GM19463 (cell line): ENCODE measurements around the gene ATG7.
"Not testable (repeated sequence)": the region's sequence is repeated elsewhere in the genome, so short reads cannot be mapped to it uniquely, and the experiment has no call there.

Source experiments
- ATAC-seq: cut with Tn5 transposase; IDR thresholded peaks from one replicate; pipeline ENCODE4 v1.9.1; 2021; ENCODE audit warnings: mild to moderate bottlenecking, moderate library complexity; ENCODE audit not compliant: unreplicated experiment

Gene ATG7

GRCh38 chr3:11563159-11563864 lies 291.1 kb downstream of the ATG7 start:
- no peak for ATAC-seq

DNA sequence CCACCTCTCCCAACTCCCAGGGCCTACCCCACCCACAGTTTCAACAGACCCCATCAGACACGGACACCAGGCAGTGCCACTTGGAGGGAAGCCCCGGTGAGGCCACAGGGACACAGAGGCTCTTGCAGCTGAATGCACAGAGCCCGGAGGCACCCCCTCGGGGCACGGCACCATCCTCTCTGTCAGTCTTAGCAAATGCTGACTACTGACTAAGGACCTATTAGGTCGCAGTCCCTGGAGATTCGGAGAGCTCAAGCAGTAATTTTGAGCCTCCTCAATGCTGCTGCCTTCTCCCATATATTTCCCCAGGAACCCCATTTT lies 291.6 kb downstream of the ATG7 start:
- ATAC-seq, result no peak

- no peak for ATAC-seq
These were observed 292.4 kb downstream of the ATG7 start for GRCh38 chr3:11564577-11565001.

- ATAC-seq, result no peak
These were observed 292.9 kb downstream of the ATG7 start for GRCh38 chr3:11565072-11565471.

DNA sequence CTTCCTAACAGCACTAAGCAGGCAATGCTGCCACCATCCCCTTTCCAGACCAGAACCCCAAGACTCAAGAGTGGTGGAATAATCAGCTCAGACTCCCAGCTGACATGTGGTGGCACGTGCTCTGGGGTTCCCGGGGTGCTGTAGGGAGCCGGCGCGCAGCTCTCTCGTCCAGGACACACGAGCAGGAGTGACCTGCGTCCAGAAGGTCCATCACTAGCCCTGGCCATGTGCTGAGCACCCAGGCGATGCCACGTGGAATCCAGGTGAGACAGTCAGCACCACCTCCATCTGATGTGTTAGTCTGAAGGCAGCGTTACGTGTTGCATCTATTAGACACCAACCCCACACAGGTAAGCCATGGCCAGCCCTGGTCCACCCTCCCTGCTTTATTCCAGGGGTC lies 293.3 kb downstream of the ATG7 start:
- no peak for ATAC-seq

GRCh38 chr3:11565932-11566331 lies 293.7 kb downstream of the ATG7 start:
- ATAC-seq, result no peak

DNA sequence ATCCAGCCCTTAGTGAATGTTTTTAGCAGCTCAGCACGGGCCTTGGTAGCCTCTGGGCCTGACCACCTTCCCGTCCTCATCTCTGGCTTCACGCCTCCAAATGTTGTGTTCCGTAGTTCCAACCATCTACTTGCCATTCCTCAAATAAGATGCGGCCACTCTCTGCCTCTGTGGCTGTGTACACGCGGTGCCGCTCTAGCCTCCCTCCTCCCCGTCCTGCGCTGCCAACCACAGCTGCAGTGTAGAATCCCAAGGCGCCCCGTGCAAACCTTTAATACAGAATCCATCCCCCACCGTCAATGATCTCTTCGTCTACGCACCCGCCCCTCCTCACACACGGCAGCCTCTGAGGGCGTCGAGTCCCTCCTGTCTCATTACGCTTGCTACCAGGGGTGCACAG lies 294.3 kb downstream of the ATG7 start:
- ATAC-seq, result no peak

DNA sequence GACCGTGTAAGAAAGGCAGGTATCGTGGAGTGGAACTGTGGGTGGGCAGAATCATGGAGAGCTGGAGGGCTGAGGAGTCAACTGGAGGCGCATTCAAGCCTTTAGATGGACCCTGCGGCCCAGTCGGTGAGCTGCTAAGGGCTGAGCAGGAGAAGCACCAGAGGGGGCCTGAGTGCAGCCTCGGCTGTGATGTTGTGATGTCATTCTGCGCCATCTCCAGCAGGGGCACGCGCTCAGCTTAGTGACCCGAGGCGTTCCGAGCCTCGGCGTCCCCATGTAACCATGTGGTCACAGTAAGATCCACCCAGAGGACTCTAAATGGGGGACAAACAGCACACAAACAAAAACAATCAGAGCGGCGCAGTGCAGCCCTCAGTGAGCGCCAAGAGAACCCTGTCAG lies 294.7 kb downstream of the ATG7 start:
- no peak for ATAC-seq

DNA sequence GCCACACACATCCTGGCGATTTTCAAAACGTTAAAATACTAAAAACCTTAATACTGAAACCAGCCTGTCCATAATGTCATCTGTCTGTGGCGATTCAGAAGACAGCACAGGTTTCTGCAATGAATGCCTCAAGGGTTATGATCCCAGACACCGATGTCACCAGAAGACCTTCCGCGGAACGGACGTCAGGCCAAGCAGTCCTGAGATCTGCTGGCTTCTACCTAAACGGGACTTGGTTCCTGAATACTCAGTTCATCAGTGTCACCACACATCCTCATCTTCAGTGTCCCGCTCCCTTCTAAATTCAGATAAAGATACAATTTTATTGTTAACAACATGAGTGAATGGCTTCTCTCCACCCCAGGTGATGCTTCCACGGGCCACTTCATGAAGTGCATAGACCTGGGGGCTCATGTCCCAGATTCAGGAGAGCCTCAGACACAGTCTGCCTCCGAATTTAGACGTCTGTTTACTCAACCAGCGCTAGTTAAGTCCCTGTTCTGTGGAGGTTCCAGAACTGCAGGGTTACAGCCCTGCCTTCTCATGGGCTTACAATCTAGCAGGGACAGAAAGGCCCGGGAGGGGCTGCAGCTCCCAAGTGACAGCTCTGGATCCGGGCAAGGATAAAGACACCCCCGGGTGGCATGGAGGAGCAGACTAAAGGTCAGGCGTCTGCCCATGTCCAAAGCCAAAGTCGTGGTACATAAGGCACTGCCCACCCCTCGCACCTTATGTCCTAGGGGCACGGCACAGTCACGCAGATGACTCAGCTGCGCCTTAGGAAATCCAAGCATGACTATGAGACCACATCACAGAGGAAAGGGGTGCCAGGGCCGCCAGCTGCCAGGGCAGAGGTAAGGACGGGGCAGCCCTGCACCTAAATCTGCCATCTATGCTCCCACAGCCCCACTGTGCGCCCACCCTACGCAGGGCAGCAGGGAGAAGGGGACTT lies 295.6 kb downstream of the ATG7 start:
- no peak for ATAC-seq

DNA sequence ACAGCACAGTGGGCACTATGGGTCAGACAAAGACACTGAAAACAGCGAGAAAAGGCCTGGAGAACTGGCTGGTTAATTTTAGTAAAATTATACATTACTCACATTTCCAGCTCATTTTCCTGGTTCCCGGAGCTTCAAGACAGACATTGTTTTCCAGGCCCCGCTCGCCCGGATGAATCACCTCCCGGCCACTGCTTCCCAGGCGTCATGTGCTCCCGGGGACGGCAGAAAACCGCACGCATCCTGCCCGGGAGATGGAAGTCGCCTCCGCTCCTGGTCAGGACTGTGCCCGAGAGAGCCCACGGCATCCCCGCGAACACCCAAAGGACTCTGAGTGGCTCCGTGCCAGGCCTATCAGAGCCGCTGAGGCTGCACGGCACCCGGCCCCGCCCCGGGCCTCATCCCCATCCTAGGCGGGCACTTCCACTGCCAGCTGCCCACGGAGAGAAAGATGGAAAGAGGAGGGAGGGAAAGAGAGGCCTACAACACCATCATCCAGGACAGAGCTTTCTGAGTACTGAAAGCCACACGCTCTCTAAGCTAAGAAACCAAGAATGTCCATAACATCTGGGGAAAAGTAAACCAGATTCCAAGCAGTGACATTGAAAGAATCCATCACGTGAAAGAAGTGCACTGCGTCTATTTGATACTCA lies 296.4 kb downstream of the ATG7 start:
- no peak for ATAC-seq

- ATAC-seq, result no peak
These were observed 297.1 kb downstream of the ATG7 start for GRCh38 chr3:11569156-11569741.

DNA sequence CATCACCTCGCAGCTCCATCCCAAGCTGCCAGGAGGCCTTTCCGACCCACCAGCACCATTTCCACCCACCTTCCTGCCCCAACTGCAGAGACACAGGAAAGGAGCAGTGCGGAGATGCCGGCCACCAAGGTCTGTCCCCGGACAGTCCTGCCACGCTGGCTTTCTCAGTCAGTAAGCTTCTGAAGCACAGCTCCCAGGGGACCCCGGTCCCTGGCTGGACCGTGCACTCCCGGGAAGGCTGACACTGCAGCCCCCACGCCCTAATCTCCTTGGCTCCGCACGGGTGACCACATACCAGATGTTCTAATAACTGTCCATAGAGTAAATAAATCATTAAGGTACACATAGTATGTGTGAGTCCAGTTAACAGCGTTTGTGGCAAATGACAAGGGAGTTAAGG lies 298.1 kb downstream of the ATG7 start:
- no peak for ATAC-seq

DNA sequence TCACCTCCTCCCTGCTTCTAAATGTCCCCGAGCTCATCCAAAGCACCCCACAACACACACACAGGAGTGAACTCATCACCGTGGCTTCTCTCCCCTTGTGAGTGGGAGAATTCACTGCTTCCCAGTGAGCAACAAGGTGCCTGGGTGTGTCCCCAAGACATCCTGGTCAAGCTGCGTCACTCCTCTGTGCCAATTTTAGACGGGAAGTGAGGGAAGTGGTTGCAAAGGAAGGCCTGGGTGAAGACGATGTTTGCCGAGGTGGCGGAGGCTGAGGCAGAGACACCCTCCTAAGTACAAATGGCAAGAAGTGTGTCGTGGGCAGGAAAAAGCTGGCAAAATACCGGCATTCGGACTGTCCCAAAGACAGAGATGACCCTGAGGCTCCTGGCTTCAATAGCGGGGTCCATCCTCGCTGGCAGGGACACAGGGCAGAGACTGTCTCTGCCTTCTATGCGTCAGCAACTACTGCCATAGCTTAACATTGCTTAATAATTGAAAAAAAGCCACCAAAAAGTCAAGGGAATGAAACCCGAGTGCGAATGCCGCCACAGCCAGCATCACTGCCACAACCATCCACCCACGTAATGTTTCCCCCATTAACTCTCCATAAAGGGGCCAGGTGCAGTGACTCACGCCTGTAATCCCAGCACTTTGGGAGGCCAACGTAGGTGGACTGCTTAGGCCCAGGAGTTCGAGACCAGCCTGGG lies 298.7 kb downstream of the ATG7 start:
- ATAC-seq, result no peak

DNA sequence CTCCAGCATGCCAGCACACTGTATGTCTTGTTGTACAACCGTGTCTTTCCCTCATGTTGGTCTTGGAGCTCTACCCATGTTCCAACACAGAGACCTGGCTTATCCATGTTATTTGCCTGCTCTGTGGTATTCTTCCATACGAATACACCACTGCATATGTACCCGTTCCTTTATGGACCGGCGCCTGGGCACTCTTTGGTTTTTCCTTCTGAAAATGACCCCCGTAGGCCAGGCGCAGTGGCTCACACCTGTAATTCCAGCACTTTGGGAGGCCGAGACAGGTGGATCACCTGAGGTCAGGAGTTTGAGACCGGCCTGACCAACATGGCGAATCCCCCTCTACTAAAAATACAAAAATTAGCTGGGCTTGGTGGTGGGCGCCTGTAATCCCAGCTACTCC lies 300.5 kb downstream of the ATG7 start:
- not testable (repeated sequence) for ATAC-seq

- no peak for ATAC-seq
These were observed 302.9 kb downstream of the ATG7 start for GRCh38 chr3:11574981-11575669.

DNA sequence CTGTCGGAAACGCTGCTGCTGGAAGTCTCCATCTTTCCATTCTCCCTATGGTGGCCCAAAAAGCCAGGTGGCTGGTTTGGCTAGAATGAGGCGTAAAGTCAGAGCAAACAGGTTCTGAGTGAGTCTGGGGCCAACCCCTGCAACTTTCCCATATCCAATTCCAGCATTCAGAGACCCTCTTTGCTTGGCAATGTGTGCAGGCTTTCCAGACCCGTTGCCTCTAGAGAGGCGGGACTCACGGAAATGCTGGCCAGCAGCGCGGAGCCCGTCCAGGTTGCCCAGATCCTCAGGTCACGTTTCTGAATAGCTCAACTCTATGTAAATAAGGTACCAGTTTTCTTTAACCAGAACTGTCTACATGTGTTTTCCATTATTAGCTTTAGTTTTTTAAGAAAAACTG lies 303.5 kb downstream of the ATG7 start:
- no peak for ATAC-seq

GRCh38 chr3:11576453-11576852 lies 304.3 kb downstream of the ATG7 start:
- ATAC-seq, result no peak

- no peak for ATAC-seq
These were observed 306.0 kb downstream of the ATG7 start for GRCh38 chr3:11578169-11578568.

DNA sequence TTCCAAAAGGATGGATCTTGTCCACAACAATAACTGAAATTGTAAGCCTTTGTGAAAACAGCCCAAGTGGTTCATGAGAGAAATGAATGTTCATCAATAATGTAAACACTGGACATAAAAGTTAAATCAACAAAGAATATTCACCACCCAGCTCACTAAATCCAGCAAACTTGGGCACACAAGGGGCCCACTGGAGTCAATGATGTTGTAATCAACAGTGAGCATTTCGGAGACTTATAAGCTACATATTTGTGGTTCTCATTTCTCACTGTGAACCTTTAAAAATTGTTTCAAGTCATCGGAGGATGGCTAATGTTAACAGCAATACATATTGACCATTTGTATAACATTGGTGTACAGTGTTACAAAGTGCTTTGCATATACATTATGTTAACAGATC lies 308.4 kb downstream of the ATG7 start:
- no peak for ATAC-seq
